ENCODE measurements around the gene COQ8B. TPM values are rescaled to one million over a fixed set of nuclear protein-coding genes. Genes with fewer than 3 reads are reported as not detected.

The COQ8B gene
- total RNA-seq, 1 experiment from 2014 or later, result 31.3 TPM

- Histone ChIP-seq H4K20me1 (ENCODE audit: insufficient read depth, low read depth, low read length) (no peaks in the 10 kb centered on the region), H3K9me2 (replicated peaks; ENCODE audit: insufficient read depth, low read length) (no peaks in the 10 kb centered on the region), H3K4me3 (ENCODE audit: low read length) (no peak overlapping the region), H3K9ac (ENCODE audit: low read length) (no peak overlapping the region), H3K27me3 (ENCODE audit: low read length) (no peaks in the 10 kb centered on the region), H2AFZ (ENCODE audit: low read length) (no peak overlapping the region), H3K27ac (ENCODE audit: low read length) (no peak overlapping the region), H3K4me1 (ENCODE audit: low read length) (peaks cover under 1% of the 10 kb centered on the region; the same call in 1 of the 2 replicates), H3K79me2 (ENCODE audit: low read length) (peaks cover 19% of the 10 kb centered on the region), H3K4me2 (ENCODE audit: low read depth, low read length, poor library complexity, severe bottlenecking) (no peak overlapping the region), H3K9me3 (ENCODE audit: low read length) (no peaks in the 10 kb centered on the region), H3K36me3 (ENCODE audit: insufficient read depth, low read length) (no peaks in the 10 kb centered on the region)
- DNase-seq, result no peak
Measured at GRCh38 chr19:40724855-40725254, 8.2 kb upstream of the COQ8B start.

- Histone ChIP-seq H3K4me2 (ENCODE audit: low read depth, low read length, poor library complexity, severe bottlenecking) (no peak overlapping the region), H3K36me3 (ENCODE audit: insufficient read depth, low read length) (no peaks in the 10 kb centered on the region), H2AFZ (ENCODE audit: low read length) (no peak overlapping the region), H3K27ac (ENCODE audit: low read length) (no peak overlapping the region), H3K9me3 (ENCODE audit: low read length) (no peaks in the 10 kb centered on the region), H3K27me3 (ENCODE audit: low read length) (no peaks in the 10 kb centered on the region), H3K9ac (ENCODE audit: low read length) (no peak overlapping the region), H4K20me1 (ENCODE audit: insufficient read depth, low read depth, low read length) (no peaks in the 10 kb centered on the region), H3K4me1 (ENCODE audit: low read length) (peaks cover 6% of the 10 kb centered on the region), H3K79me2 (ENCODE audit: low read length) (peaks cover 25% of the 10 kb centered on the region), H3K9me2 (replicated peaks; ENCODE audit: insufficient read depth, low read length) (no peaks in the 10 kb centered on the region), H3K4me3 (ENCODE audit: low read length) (no peak overlapping the region)
- no peak for DNase-seq
Measured at GRCh38 chr19:40724315-40724714, 7.6 kb upstream of the COQ8B start.

- Histone ChIP-seq H3K9ac (ENCODE audit: low read length) (no peak overlapping the region), H3K27me3 (ENCODE audit: low read length) (no peaks in the 10 kb centered on the region), H2AFZ (ENCODE audit: low read length) (no peak overlapping the region), H3K36me3 (ENCODE audit: insufficient read depth, low read length) (no peaks in the 10 kb centered on the region), H3K4me2 (ENCODE audit: low read depth, low read length, poor library complexity, severe bottlenecking) (no peak overlapping the region), H3K4me3 (ENCODE audit: low read length) (no peak overlapping the region), H3K9me3 (ENCODE audit: low read length) (no peaks in the 10 kb centered on the region), H3K27ac (ENCODE audit: low read length) (no peak overlapping the region), H3K9me2 (replicated peaks; ENCODE audit: insufficient read depth, low read length) (no peaks in the 10 kb centered on the region), H4K20me1 (ENCODE audit: insufficient read depth, low read depth, low read length) (no peaks in the 10 kb centered on the region), H3K4me1 (ENCODE audit: low read length) (peaks cover 12% of the 10 kb centered on the region), H3K79me2 (ENCODE audit: low read length) (peaks cover 27% of the 10 kb centered on the region)
- DNase-seq, result no peak
Measured at GRCh38 chr19:40723661-40724254, 7.1 kb upstream of the COQ8B start.

DNA sequence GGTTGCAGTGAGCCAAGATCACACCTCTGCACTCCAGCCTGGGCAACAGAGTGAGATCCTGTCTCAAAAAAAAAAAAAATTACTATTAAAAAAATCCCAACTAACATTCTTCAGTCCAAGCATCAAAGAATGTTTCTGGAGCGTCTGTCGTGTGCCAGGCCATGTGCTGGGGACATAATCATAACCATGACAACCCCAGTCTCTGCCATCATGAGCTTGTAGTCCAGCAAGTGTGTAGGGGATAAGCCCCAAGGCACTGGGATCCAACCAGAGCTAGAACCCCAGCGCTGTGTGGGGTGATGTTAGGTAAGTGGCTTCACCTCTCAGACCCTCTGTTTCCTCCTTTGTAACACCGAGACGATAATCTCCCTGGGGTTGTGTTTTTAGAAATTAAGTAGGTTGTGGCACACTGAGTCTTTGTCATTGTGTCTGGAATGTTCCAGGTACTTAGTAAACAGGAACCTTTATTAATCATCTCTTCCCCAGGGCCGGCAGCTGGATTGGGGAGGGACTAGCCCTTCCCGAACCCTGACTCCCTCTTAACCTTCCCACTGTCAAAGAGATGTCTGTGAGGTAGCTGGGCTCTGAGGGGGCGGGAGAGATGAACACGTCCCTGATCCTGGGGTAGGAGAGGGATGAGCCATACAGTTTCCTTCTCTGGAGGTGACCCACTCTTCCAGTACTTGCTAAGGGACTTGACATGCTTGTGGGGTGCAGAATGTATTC lies 5.4 kb upstream of the COQ8B start:
- H3K27me3 ChIP-seq (ENCODE audit: low read length), result no peaks in the 10 kb centered on the region
- H3K4me3 ChIP-seq (ENCODE audit: low read length), result no peak overlapping the region
- peaks cover 43% of the 10 kb centered on the region for H3K79me2 ChIP-seq (ENCODE audit: low read length)
- H2AFZ ChIP-seq (ENCODE audit: low read length), result no peak overlapping the region
- no peak overlapping the region for H3K9ac ChIP-seq (ENCODE audit: low read length)
- no peak for DNase-seq
- H3K4me2 ChIP-seq (ENCODE audit: low read depth, low read length, poor library complexity, severe bottlenecking), result no peak overlapping the region
- peaks cover 27% of the 10 kb centered on the region for H3K4me1 ChIP-seq (ENCODE audit: low read length)
- no peaks in the 10 kb centered on the region for H3K36me3 ChIP-seq (ENCODE audit: insufficient read depth, low read length)
- H3K27ac ChIP-seq (ENCODE audit: low read length), result no peak overlapping the region
- no peaks in the 10 kb centered on the region for H3K9me3 ChIP-seq (ENCODE audit: low read length)
- no peaks in the 10 kb centered on the region for H4K20me1 ChIP-seq (ENCODE audit: insufficient read depth, low read depth, low read length)
- no peaks in the 10 kb centered on the region for H3K9me2 ChIP-seq (replicated peaks; ENCODE audit: insufficient read depth, low read length)

- H3K4me1 ChIP-seq (ENCODE audit: low read length), result peaks cover 27% of the 10 kb centered on the region
- H3K27me3 ChIP-seq (ENCODE audit: low read length), result no peaks in the 10 kb centered on the region
- H2AFZ ChIP-seq (ENCODE audit: low read length), result no peak overlapping the region
- no peak overlapping the region for H3K4me2 ChIP-seq (ENCODE audit: low read depth, low read length, poor library complexity, severe bottlenecking)
- H3K79me2 ChIP-seq (ENCODE audit: low read length), result peaks cover 47% of the 10 kb centered on the region
- H3K9ac ChIP-seq (ENCODE audit: low read length), result no peak overlapping the region
- H3K9me3 ChIP-seq (ENCODE audit: low read length), result no peaks in the 10 kb centered on the region
- H4K20me1 ChIP-seq (ENCODE audit: insufficient read depth, low read depth, low read length), result no peaks in the 10 kb centered on the region
- H3K36me3 ChIP-seq (ENCODE audit: insufficient read depth, low read length), result no peaks in the 10 kb centered on the region
- H3K9me2 ChIP-seq (replicated peaks; ENCODE audit: insufficient read depth, low read length), result no peaks in the 10 kb centered on the region
- H3K4me3 ChIP-seq (ENCODE audit: low read length), result no peak overlapping the region
- no peak for DNase-seq
- H3K27ac ChIP-seq (ENCODE audit: low read length), result no peak overlapping the region
Measured at GRCh38 chr19:40721140-40721486, 4.4 kb upstream of the COQ8B start.

DNA sequence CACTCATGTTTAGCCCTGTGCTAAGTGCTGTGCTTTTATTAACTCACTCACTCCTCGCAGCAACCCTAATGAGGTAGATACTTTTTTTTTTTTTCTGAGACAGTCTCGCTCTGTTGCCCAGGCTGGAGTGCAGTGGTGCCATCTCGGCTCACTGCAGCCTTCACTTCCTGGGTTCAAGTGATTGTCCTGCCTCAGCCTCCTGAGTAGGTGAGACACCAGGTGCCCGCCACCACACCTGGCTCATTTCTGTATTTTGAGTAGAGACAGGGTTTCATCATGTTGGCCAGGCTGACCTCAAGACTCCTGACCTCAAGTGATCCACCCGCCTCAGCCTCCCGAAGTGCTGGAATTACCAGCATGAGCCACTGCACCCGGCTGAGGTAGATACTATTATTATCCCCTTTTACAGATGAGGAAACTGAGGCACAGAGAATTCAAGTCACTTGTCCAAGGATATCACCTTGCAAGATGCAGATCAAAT lies 2.8 kb upstream of the COQ8B start:
- peak overlapping the region; percentile 81 for H3K4me2 ChIP-seq (ENCODE audit: low read depth, low read length, poor library complexity, severe bottlenecking)
- no peaks in the 10 kb centered on the region for H3K9me3 ChIP-seq (ENCODE audit: low read length)
- H3K4me1 ChIP-seq (ENCODE audit: low read length), result peaks cover 38% of the 10 kb centered on the region
- peak overlapping the region; percentile 26; the same call in 1 of the 2 replicates for H2AFZ ChIP-seq (ENCODE audit: low read length)
- H3K27me3 ChIP-seq (ENCODE audit: low read length), result no peaks in the 10 kb centered on the region
- H3K36me3 ChIP-seq (ENCODE audit: insufficient read depth, low read length), result no peaks in the 10 kb centered on the region
- H3K9me2 ChIP-seq (replicated peaks; ENCODE audit: insufficient read depth, low read length), result no peaks in the 10 kb centered on the region
- DNase-seq, result peak; percentile 56
- H4K20me1 ChIP-seq (ENCODE audit: insufficient read depth, low read depth, low read length), result no peaks in the 10 kb centered on the region
- peak overlapping the region; percentile 69; the same call in 1 of the 2 replicates for H3K4me3 ChIP-seq (ENCODE audit: low read length)
- peaks cover 58% of the 10 kb centered on the region for H3K79me2 ChIP-seq (ENCODE audit: low read length)
- H3K27ac ChIP-seq (ENCODE audit: low read length), result peak overlapping the region; percentile 53
- peak overlapping the region; percentile 82 for H3K9ac ChIP-seq (ENCODE audit: low read length)

DNA sequence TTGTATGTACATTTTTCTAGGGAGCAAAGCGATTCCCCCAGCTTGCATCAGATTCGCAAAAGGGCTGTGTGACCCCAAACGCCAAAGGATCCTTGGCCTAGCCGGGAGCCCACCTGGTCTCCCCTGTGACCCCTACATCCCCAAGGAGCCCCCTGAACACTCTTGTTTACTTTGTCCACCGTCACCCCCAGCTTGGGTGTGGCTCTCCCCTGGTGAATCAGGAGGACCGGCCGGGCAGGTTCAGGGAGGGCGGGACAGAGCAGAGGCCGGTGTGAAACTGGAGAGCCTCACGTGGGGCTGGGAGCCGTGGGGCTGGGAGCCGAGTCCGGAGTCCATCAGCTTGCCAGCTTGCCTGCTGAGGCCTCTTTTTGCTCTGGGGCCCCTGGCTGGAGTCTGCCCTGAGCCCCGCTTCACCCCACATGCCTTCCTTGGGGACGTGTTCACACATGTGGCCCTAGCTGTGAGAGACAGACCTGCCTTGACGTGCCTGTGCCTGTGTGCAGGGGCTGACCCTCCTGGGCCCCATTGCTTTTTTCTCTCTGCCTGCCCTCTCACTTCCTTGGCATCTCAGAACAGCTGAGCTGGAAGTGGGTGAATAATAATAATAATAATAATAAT lies 2.2 kb upstream of the COQ8B start:
- Histone ChIP-seq H3K4me3 (ENCODE audit: low read length) (peak overlapping the region; percentile 69), H2AFZ (ENCODE audit: low read length) (peak overlapping the region; percentile 47; the same call in 1 of the 2 replicates), H3K4me2 (ENCODE audit: low read depth, low read length, poor library complexity, severe bottlenecking) (peak overlapping the region; percentile 81), H3K36me3 (ENCODE audit: insufficient read depth, low read length) (no peaks in the 10 kb centered on the region), H3K79me2 (ENCODE audit: low read length) (peaks cover 64% of the 10 kb centered on the region), H3K9me2 (replicated peaks; ENCODE audit: insufficient read depth, low read length) (no peaks in the 10 kb centered on the region), H3K9ac (ENCODE audit: low read length) (peak overlapping the region; percentile 82), H4K20me1 (ENCODE audit: insufficient read depth, low read depth, low read length) (no peaks in the 10 kb centered on the region), H3K9me3 (ENCODE audit: low read length) (no peaks in the 10 kb centered on the region), H3K4me1 (ENCODE audit: low read length) (peaks cover 44% of the 10 kb centered on the region), H3K27ac (ENCODE audit: low read length) (peak overlapping the region; percentile 53), H3K27me3 (ENCODE audit: low read length) (no peaks in the 10 kb centered on the region)
- peak; percentile 72 for DNase-seq

Data from Karpas-422 (cell line).